ENCODE results near the gene BRWD1. TPM values are rescaled to one million over a fixed set of nuclear protein-coding genes. Genes with fewer than 3 reads are reported as not detected.

Gene BRWD1
- total RNA-seq, 4 donors from 2014 or later = 55.0 to 104 (median 67.9) TPM

GRCh38 chr21:39150877-39151276 lies 162.6 kb downstream of the BRWD1 start:
- no peak for TF ChIP-seq POLR2A (IDR thresholded peaks at IDR 0.05; ENCODE audit: low read depth)
- Histone ChIP-seq H3K27me3 (no peaks in the 10 kb centered on the region), H3K27ac (replicated peaks in 1 of 4) (no peak overlapping the region), H3K4me3 (no peak overlapping the region), H3K4me1 (no peaks in the 10 kb centered on the region), H3K9me3 (no peaks in the 10 kb centered on the region), H3K36me3 (no peaks in the 10 kb centered on the region)
- intact Hi-C loops (cut with DNase I) = no loop called here
- DNase-seq (ENCODE audit: extremely low spot score) = no peak

- H3K4me1 ChIP-seq = no peaks in the 10 kb centered on the region
- H3K27me3 ChIP-seq = no peaks in the 10 kb centered on the region
- H3K27ac ChIP-seq (replicated peaks in 1 of 4) = no peak overlapping the region
- TF ChIP-seq POLR2A (IDR thresholded peaks at IDR 0.05; ENCODE audit: low read depth) (no peak), POLR2AphosphoS5 (IDR thresholded peaks at IDR 0.05) (no peak), EP300 (IDR thresholded peaks at IDR 0.05) (no peak), CTCF (IDR thresholded peaks at IDR 0.05) (no peak)
- intact Hi-C loops (cut with DNase I) = no loop called here
- no peak overlapping the region for H3K4me3 ChIP-seq
- peak; percentile 64 for DNase-seq (ENCODE audit: extremely low spot score)
- H3K36me3 ChIP-seq = no peaks in the 10 kb centered on the region
- peaks cover 0 to 3% (median 0%) of the 10 kb centered on the region in 4 donors for H3K9me3 ChIP-seq
- WGBS = 95% methylated on average over 6 of the region's 6 CpGs
Observed at GRCh38 chr21:39150316-39150715, 163.1 kb downstream of the BRWD1 start.

GRCh38 chr21:39149882-39150281 lies 163.6 kb downstream of the BRWD1 start:
- TF ChIP-seq POLR2A (IDR thresholded peaks at IDR 0.05; ENCODE audit: low read depth) (no peak), POLR2AphosphoS5 (IDR thresholded peaks at IDR 0.05) (no peak), EP300 (IDR thresholded peaks at IDR 0.05) (no peak), CTCF (IDR thresholded peaks at IDR 0.05) (no peak)
- H3K27ac ChIP-seq (replicated peaks in 1 of 4) = no peak overlapping the region
- peak; percentile 8 for DNase-seq (ENCODE audit: extremely low spot score)
- intact Hi-C loops (cut with DNase I) = no loop called here
- no peaks in the 10 kb centered on the region for H3K36me3 ChIP-seq
- no peak overlapping the region for H3K4me3 ChIP-seq
- H3K9me3 ChIP-seq = peaks cover 0 to 7% (median 0%) of the 10 kb centered on the region in 4 donors
- H3K27me3 ChIP-seq = no peaks in the 10 kb centered on the region
- H3K4me1 ChIP-seq = no peaks in the 10 kb centered on the region

GRCh38 chr21:39148975-39149374 lies 164.5 kb downstream of the BRWD1 start:
- Histone ChIP-seq H3K36me3 (no peaks in the 10 kb centered on the region), H3K4me3 (no peak overlapping the region), H3K9me3 (peaks cover 0 to 14% (median 0%) of the 10 kb centered on the region in 4 donors), H3K4me1 (no peaks in the 10 kb centered on the region), H3K27me3 (no peaks in the 10 kb centered on the region), H3K27ac (replicated peaks in 1 of 4) (no peak overlapping the region)
- TF ChIP-seq EP300 (IDR thresholded peaks at IDR 0.05) (no peak), CTCF (IDR thresholded peaks at IDR 0.05) (no peak), POLR2AphosphoS5 (IDR thresholded peaks at IDR 0.05) (no peak), POLR2A (IDR thresholded peaks at IDR 0.05; ENCODE audit: low read depth) (no peak)
- WGBS = 62% methylated on average over 2 of the region's 2 CpGs
- peak; percentile 26 for DNase-seq (ENCODE audit: extremely low spot score)
- intact Hi-C loops (cut with DNase I) = no loop called here

- intact Hi-C loops (cut with DNase I) = no loop called here
- TF ChIP-seq EP300 (IDR thresholded peaks at IDR 0.05) = no peak
- TF ChIP-seq POLR2A (IDR thresholded peaks at IDR 0.05; ENCODE audit: low read depth) = no peak
- no peak for TF ChIP-seq POLR2AphosphoS5 (IDR thresholded peaks at IDR 0.05)
- TF ChIP-seq CTCF (IDR thresholded peaks at IDR 0.05) = no peak
- H3K27ac ChIP-seq (replicated peaks in 1 of 4) = no peak overlapping the region
Observed at GRCh38 chr21:39144191-39144590, 169.2 kb downstream of the BRWD1 start.

More at GRCh38 chr21:39144191-39144590, 169.2 kb downstream of the BRWD1 start:
- Histone ChIP-seq H3K27me3 (no peaks in the 10 kb centered on the region), H3K4me3 (no peak overlapping the region), H3K36me3 (no peaks in the 10 kb centered on the region), H3K9me3 (peaks cover 0 to 14% (median 0%) of the 10 kb centered on the region in 4 donors), H3K4me1 (no peaks in the 10 kb centered on the region)
- no peak for DNase-seq (ENCODE audit: extremely low spot score)
- 77% methylated on average over 3 of the region's 3 CpGs for WGBS

Measured in esophagus muscularis mucosa (tissue), 4 donors.